Activated T-helper 2 cell treated with anti-CD3 and anti-CD28 coated beads, Interferon-gamma antibody, Interleukin-2, Interleukin-4, amounts not matched to agents 10 μg/mL and 5 μg/mL and 100 μg/mL, durations not matched to agents 14 hours and 24 hours and 36 hours (primary cell): ENCODE data around the gene LTC4S. TPM values are rescaled to one million over a fixed set of nuclear protein-coding genes. Genes with fewer than 3 reads are reported as not detected.
"Not testable (repeated sequence)": the region's sequence is repeated elsewhere in the genome, so short reads cannot be mapped to it uniquely, and the experiment has no call there.

Experiments
- DNase-seq: peaks from one replicate; pipeline ENCODE4 v3.0.0; 2021; ENCODE audit warnings: low spot score
- H3K27ac Mint-ChIP-seq: one replicate; pipeline ENCODE4 v1.8.0; 2021; ENCODE audit warnings: mixed read lengths
- H3K27me3 Mint-ChIP-seq: one replicate; pipeline ENCODE4 v1.8.0; 2021; ENCODE audit warnings: low read depth, mixed read lengths
- H3K36me3 Mint-ChIP-seq: one replicate; pipeline ENCODE4 v1.8.0; 2021; ENCODE audit warnings: low read depth, mixed read lengths
- H3K4me1 Mint-ChIP-seq: one replicate; pipeline ENCODE4 v1.8.0; 2021; ENCODE audit warnings: low read depth, mixed read lengths
- H3K4me3 Mint-ChIP-seq: one replicate; pipeline ENCODE4 v1.8.0; 2021; ENCODE audit warnings: low read depth, mild to moderate bottlenecking, moderate library complexity, mixed read lengths
- H3K9me3 Mint-ChIP-seq: one replicate; pipeline ENCODE4 v1.8.0; 2021; ENCODE audit warnings: mixed read lengths
- intact Hi-C: fragments of 100-400 bp; cut with micrococcal nuclease; formaldehyde crosslinking; loops from one replicate; pipeline ENCODE4 v1.15.1; 2023
- total RNA-seq: library from RNA; stranded (reverse); gene quantifications from 2 replicates; pipeline ENCODE4 v1.2.3, GENCODE V29; 2022

LTC4S gene, protein sequence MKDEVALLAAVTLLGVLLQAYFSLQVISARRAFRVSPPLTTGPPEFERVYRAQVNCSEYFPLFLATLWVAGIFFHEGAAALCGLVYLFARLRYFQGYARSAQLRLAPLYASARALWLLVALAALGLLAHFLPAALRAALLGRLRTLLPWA
- 0.62 and 3.2 TPM in 2 replicates for total RNA-seq

DNA sequence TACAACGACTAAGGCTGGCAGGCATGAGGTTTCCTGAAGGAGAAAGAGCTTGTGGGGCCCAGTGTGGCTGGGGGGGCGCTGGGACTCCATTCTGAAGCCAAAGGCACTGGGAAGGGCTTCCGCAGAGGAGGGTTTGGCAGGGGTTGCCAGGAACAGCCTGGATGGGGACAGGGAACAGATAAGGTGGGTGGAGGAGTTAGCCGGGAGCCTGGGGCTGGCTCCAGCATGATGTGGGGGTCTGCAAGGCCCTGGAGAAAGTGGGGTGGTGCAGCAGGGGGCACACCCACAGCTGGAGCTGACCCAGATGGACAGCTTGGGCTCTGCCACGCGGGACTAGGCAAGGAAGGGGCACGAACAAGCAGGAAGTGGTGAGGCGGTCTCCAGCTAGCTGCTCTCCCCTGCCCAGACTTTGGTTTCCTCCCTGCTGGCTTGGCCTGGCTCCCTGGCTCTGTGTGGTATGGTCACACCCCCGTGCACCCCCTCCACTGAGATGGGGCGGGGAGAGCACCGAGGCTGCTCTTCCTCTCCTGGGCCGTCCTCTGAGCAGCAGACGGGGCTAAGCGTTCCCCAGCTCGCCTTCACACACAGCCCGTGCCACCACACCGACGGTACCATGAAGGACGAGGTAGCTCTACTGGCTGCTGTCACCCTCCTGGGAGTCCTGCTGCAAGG, at the start of gene LTC4S:
Gene LTC4S (plus strand): TSS at position 519 of the 672 bp plus-strand sequence. CDS start 95 bp downstream, at position 614.
- intact Hi-C loops, result no loop called here
- Mint-ChIP-seq H3K27ac (no peak within 1 kb of the TSS), H3K27me3 (no peaks in the 10 kb centered on the region), H3K4me3 (peak within 1 kb of the TSS; percentile 58), H3K9me3 (no peaks in the 10 kb centered on the region), H3K36me3 (peaks cover 9% of the 10 kb centered on the region), H3K4me1 (peaks cover 9% of the 10 kb centered on the region)
- DNase-seq, result no peak

DNA sequence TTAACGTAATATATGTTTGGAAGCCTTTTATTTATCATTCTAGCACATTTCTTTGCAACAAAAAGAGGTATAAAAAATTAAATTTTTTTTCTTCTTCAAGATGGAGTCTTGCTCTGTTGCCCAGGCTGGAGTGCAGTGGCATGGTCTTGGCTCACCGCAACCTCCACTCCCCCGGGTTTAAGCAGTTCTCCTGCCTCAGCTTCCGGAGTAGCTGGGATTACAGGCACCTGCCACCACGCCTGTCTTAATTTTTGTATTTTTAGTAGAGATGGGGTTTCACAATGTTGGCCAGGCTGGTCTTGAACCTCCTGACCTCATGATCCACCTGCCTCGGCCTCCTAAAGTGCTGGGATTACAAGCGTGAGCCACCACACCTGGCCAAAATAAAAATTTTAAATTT, 49.7 kb upstream of the LTC4S start:
- H3K4me1 Mint-ChIP-seq, result peaks cover 13% of the 10 kb centered on the region
- H3K27me3 Mint-ChIP-seq, H3K4me3 Mint-ChIP-seq, intact Hi-C loops, H3K27ac Mint-ChIP-seq, H3K9me3 Mint-ChIP-seq, DNase-seq: not testable (repeated sequence)
- H3K36me3 Mint-ChIP-seq, result peaks cover 36% of the 10 kb centered on the region

DNA sequence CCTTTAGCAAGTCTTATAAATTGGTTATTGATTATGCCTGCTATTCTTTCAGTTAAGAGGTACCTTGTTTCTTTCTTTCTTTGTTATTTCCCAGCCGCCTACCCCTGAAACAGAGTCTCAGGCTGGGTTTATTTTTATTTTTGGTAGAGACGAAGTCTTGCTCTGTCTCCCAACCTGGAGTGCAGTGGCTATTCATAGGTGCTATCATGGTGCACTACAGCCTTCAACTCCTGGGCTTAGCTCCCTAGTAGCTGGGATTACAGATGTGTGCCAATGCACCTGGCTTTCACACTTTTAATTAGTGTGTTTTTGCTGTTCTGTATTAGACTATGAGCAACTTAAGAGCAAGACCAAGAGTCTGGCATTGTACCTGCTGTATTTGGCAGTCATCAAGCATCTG, 46.9 kb upstream of the LTC4S start:
- Mint-ChIP-seq H3K9me3 (no peaks in the 10 kb centered on the region), H3K36me3 (peaks cover 30% of the 10 kb centered on the region), H3K4me1 (peaks cover 7% of the 10 kb centered on the region), H3K27ac (no peak overlapping the region), H3K4me3 (no peak overlapping the region), H3K27me3 (no peaks in the 10 kb centered on the region)
- DNase-seq, result no peak
- intact Hi-C loops, result no loop called here

DNA sequence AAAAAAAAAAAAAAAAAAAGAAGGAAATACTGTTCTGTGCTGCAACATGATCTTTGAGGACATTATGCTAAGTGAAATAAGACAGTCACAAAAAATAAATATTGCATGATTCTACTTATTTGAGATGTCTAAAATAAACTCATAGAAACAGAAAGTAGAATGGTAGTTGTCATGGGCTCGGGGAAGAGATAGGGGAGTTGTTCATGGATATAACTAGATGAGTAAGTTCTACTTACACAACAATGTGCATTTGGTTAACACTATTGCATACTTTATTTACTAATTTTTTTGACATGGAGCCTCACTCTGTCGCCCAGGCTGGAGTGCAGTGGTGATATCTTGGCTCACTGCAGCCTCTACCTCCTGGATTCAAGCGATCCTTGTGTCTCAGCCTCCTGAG, 46.0 kb upstream of the LTC4S start:
- Mint-ChIP-seq H3K4me1 (peaks cover 7% of the 10 kb centered on the region), H3K4me3 (no peak overlapping the region), H3K27ac (no peak overlapping the region), H3K36me3 (peaks cover 27% of the 10 kb centered on the region), H3K27me3 (no peaks in the 10 kb centered on the region), H3K9me3 (no peaks in the 10 kb centered on the region)
- DNase-seq, result no peak
- intact Hi-C loops, result no loop called here

DNA sequence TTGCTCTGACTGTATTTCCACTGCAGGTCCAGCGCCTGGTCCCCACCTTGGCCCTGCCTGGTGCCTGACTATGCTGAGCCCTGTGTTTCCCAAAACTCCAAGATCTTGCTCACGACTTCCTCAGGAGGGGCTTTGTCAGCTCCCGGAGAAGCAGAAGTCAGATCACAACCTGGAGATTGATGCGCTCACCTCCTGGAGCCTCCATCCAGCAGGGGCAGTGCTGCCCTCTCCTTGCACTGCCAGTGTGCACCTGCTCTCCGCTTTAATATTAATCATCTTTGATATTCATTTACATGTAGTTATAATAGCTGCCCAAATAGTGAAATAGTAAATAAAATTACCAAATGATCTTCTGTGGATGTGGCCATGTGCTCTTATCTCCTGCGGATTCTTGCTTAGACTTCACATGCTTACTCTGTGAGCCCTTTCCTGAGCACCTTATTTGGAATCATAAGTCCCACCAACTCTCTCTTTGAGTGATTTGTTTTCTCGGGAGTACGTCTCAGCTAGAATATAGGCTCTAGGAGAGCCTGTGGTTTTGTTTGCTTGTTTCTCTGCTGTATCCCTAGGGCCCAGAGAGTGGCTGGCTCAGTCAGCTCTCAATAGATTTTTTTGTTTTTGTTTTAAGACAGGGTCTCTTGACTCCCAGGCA, 43.8 kb upstream of the LTC4S start:
- intact Hi-C loops, result no loop called here
- Mint-ChIP-seq H3K27ac (no peak overlapping the region), H3K36me3 (peaks cover 33% of the 10 kb centered on the region), H3K4me1 (peaks cover 24% of the 10 kb centered on the region), H3K27me3 (no peaks in the 10 kb centered on the region), H3K4me3 (no peak overlapping the region), H3K9me3 (no peaks in the 10 kb centered on the region)
- DNase-seq, result no peak

DNA sequence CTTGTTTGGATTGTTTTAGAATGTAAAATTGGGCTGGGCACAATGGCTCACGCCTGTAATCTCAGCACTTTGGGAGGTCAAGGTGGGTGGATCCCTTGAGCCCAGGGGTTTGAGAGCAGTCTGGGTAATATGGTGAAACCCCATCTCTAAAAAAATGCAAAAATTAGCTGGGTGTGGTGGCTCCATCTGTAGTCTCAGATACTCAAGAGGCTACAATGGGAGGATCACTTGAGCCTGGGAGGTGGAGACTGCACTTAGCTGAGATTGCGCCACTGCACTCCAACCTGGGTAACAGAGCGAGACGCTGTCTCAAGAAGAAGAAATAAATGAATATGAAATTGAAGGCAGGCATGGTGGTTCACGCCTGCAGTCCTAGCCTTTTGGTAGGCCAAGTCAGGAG, 39.8 kb upstream of the LTC4S start:
- intact Hi-C loops, result no loop called here
- peaks cover 26% of the 10 kb centered on the region for H3K4me1 Mint-ChIP-seq
- no peaks in the 10 kb centered on the region for H3K27me3 Mint-ChIP-seq
- no peaks in the 10 kb centered on the region for H3K9me3 Mint-ChIP-seq
- no peak for DNase-seq
- peaks cover 17% of the 10 kb centered on the region for H3K36me3 Mint-ChIP-seq
- H3K27ac Mint-ChIP-seq, result no peak overlapping the region
- no peak overlapping the region for H3K4me3 Mint-ChIP-seq

DNA sequence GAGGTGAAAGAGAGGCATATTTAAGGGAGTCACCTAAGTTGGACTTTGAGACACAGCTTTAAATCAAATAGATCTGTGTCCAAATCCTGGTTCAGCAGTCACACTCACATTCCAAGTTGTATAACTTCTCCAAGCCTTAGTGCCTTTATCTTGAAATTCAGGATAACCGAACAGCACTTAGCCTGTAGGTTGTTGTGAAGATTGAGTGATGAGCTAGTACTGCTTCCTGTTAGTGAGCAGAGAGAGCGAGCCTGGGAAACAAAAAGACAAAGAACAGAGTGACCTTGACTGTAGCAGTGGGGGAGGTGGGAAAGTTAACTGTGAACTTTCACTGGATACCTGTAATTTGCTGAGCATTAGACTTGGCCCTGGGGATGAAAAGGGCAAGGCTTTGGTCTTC, 38.8 kb upstream of the LTC4S start:
- intact Hi-C loops, result no loop called here
- Mint-ChIP-seq H3K36me3 (peaks cover 13% of the 10 kb centered on the region), H3K27me3 (no peaks in the 10 kb centered on the region), H3K4me1 (peaks cover 37% of the 10 kb centered on the region), H3K27ac (peak overlapping the region; percentile 66), H3K4me3 (no peak overlapping the region), H3K9me3 (no peaks in the 10 kb centered on the region)
- DNase-seq, result no peak

DNA sequence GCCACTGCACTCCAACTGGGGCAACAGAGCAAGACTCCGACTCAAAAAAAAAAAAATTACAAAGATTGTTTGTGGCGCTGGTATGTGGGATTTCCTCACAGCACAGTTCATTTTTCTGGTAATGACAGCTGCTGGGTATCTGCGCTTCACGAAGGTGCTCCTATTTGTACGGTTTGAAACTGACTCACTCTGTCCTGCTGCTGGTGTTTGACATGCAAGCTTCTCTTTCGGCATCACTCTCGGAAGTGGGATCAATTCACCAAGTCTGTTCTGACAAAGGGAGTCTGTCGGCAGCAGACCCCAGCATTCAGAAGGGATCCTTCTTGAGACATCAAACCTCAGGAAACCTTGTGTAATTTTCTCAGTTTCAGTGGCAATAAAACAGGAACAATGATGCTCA, 34.8 kb upstream of the LTC4S start:
- Mint-ChIP-seq H3K27ac (peak overlapping the region; percentile 36), H3K9me3 (no peaks in the 10 kb centered on the region), H3K4me3 (no peak overlapping the region), H3K36me3 (peaks cover 3% of the 10 kb centered on the region), H3K27me3 (no peaks in the 10 kb centered on the region), H3K4me1 (peaks cover 57% of the 10 kb centered on the region)
- DNase-seq, result no peak
- intact Hi-C loops, result no loop called here

DNA sequence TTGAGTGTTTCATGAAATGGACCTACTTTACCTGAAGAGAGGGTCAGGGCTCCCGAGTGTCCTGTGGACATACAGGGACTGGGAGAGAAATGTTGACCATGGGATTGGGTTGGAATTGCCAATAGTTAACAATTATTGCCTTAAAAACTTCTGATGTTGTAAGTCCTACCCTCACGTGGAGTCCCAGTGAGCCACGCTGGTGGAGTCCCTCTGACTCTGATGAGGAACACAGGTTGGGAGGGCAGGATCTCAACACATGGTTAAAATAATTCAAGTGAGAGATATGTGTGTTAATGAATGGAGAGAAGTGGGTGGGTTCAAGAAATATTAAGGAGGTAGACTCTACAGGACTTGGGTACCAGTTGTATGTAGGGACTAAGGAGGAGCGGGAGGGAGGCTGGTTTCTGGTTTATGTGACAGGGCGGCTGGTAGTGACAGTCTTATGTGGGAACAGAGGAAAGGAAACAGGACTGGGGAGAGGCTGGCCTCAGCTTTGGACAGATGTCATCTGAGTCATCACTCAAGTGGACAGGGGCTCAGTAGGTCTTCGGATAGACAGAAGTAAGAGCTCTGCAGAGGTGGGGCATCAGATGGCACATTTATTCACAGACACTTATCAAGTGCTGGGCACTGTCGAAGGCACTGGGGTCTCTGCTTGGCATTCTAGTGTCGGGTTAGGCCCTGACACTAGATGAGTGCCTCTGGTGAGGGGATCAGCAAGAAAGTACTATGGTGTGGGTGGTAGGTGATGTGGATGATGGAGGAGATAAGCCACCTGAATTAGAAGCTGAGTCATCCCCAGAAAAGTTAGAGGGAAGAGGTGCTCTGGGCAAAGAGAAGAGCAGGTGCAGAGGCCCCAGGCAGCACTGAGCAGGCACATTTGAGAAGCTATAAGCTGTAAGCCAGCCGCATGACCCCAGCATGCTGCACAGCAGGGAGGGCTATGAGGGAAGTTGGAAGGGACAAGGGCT, 33.9 kb upstream of the LTC4S start:
- H3K36me3 Mint-ChIP-seq, result peaks cover 3% of the 10 kb centered on the region
- peaks cover 48% of the 10 kb centered on the region for H3K4me1 Mint-ChIP-seq
- intact Hi-C loops, result loop anchor here (2.0 to 5.0 kb wide), 3 partner anchors 27 to 327 kb away; partner anchors contain the start of gene MAML1
- no peaks in the 10 kb centered on the region for H3K27me3 Mint-ChIP-seq
- H3K9me3 Mint-ChIP-seq, result no peaks in the 10 kb centered on the region
- H3K4me3 Mint-ChIP-seq, result peak overlapping the region; percentile 32
- H3K27ac Mint-ChIP-seq, result peak overlapping the region; percentile 36
- DNase-seq, result no peak

DNA sequence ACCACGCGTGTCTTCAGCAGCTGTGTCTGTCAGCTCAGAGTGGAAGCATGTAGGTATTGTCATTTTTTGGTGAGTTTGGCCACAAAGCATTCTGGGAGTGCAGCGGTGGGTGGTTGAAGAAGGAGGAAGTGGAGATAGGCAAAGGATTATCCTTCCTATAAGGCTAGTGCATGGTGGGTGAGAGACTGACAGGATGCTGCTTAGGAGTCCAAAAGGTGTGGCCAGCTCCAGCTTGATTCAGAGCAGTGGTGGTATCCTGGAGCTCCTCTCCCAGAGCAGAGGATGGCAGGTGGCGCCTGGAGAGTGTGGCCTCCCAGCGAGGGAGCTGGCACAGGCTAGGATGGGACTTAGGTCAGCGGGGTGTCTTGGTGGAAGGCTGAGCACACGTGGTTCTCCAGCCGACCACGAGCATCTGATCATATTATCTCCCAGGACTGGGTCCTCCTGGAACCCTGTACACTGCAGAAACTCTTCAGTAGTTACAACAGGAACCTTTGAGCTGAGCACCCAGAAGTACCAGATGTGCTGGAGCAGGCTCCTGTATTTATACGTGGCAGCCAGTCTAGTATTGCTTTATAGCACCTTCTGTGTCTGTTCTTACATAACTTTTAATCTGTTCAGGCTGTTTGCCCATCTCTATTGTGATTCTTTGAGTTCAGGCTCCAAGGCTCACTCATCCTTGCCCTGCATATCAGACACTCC, 31.6 kb upstream of the LTC4S start:
- H3K4me3 Mint-ChIP-seq, result no peak overlapping the region
- H3K27me3 Mint-ChIP-seq, result no peaks in the 10 kb centered on the region
- H3K4me1 Mint-ChIP-seq, result peaks cover 46% of the 10 kb centered on the region
- H3K9me3 Mint-ChIP-seq, result no peaks in the 10 kb centered on the region
- peaks cover 21% of the 10 kb centered on the region for H3K36me3 Mint-ChIP-seq
- intact Hi-C loops, result loop anchor here (2.0 to 5.0 kb wide), 3 partner anchors 40 to 325 kb away; partner anchors contain the start of gene TBC1D9B
- DNase-seq, result peak; percentile 45
- peak overlapping the region; percentile 64 for H3K27ac Mint-ChIP-seq

DNA sequence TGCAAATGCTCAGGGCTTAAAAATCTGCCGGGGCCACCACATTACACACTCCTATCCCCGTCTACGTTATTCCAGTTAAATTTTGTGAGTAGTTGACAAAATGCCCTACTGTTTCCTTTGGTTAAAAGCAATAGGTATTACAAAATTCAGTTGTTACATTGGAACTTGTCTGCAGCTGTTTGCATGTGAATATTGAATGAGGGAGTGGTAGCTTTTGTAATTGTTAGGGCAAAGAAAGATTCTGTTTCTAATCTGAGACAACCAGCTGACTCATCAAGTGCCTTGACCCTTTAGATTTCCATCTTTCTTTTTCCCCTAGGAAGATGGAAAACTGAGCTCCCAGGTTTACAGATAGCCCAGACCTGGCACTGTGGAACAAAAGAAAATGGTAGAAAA, 31.0 kb upstream of the LTC4S start:
- intact Hi-C loops, result loop anchor here (2.0 to 5.0 kb wide), 3 partner anchors 40 to 325 kb away; partner anchors contain the start of gene TBC1D9B
- DNase-seq, result no peak
- Mint-ChIP-seq H3K4me1 (peaks cover 46% of the 10 kb centered on the region), H3K27ac (peak overlapping the region; percentile 64), H3K9me3 (no peaks in the 10 kb centered on the region), H3K36me3 (peaks cover 27% of the 10 kb centered on the region), H3K4me3 (no peak overlapping the region), H3K27me3 (no peaks in the 10 kb centered on the region)
